Endothelial cell of umbilical vein (primary cell): Measurements from ENCODE around the gene TADA1. TPM values are rescaled to one million over a fixed set of nuclear protein-coding genes. Genes with fewer than 3 reads are reported as not detected.

Experiments used
- BruUV-seq: library from RNA; stranded (reverse); fragments of 400-500 nt; replicated peaks from 2 replicates; lab custom pipeline; 2021; lab: Mats Ljungman, UMichigan
- CTCF ChIA-PET: fragments of 300-600, 350-600 bp; sonication (Branson Sonifier 250); formaldehyde crosslinking; loops from one replicate; lab custom pipeline; 2021; ENCODE audit warnings: antibody characterized with exemption, inconsistent platforms; lab: Charles Lee
- POLR2A ChIA-PET: fragments of 300-600, 350-600 bp; sonication (Branson Sonifier 250); formaldehyde crosslinking; loops from one replicate; lab custom pipeline; 2021; ENCODE audit warnings: antibody characterized with exemption, inconsistent platforms; lab: Charles Lee
- DNase-seq: peaks from one replicate; pipeline ENCODE4 v3.0.0-alpha.2; 2011; ENCODE audit warnings: low read depth, low spot score
- FAIRE-seq: peaks from 2 replicates; lab custom pipeline; 2011; peaks lifted over from hg19 to GRCh38; lab: Jason Lieb, UNC
- H2AFZ ChIP-seq: 2 replicates; pipeline ENCODE4 v1.6.0; 2012; ENCODE audit warnings: low read depth, low read length, control low read depth, inconsistent platforms
- H3K27ac ChIP-seq: 2 replicates; pipeline ENCODE4 v1.5.1; 2011; ENCODE audit warnings: low read depth, mild to moderate bottlenecking, control low read depth, low read length, moderate library complexity; ENCODE audit not compliant: insufficient read depth
- H3K27me3 ChIP-seq, 2 experiments: 2 replicates each; pipeline versions ENCODE4 v1.6.0 to v1.6.1; 2011; ENCODE audit warnings: low read length in 2 of 2, mixed read lengths in 1 of 2; ENCODE audit not compliant: control insufficient read depth in 2 of 2, insufficient read depth in 2 of 2
- H3K36me3 ChIP-seq, 2 experiments: 2 replicates in 1 of 2; 3 replicates in 1 of 2; pipeline ENCODE4 v1.5.1; 2011; ENCODE audit warnings: low read length in 2 of 2, mild to moderate bottlenecking in 1 of 2, moderate library complexity in 1 of 2; ENCODE audit not compliant: control insufficient read depth in 2 of 2, insufficient read depth in 2 of 2; ENCODE audit errors: extremely low read depth in 1 of 2
- H3K4me1 ChIP-seq: 3 replicates; pipeline ENCODE4 v1.5.1; 2011; ENCODE audit warnings: mild to moderate bottlenecking, low read length; ENCODE audit not compliant: control insufficient read depth, insufficient read depth; ENCODE audit errors: extremely low read depth
- H3K4me2 ChIP-seq: 2 replicates; pipeline ENCODE4 v1.6.1; 2011; ENCODE audit warnings: low read length, control low read depth, mixed read lengths; ENCODE audit not compliant: insufficient read depth
- H3K4me3 ChIP-seq, 3 experiments: fragments of 200-600 bp in 1 of 3; sonication (generic), shearing (Covaris generic) in 1 of 3; replicated peaks in 1 of 3; 2 replicates each; pipeline ENCODE4 v1.5.1; 2011 to 2016; ENCODE audit warnings: control low read depth in 3 of 3, low read length in 3 of 3, mild to moderate bottlenecking in 2 of 3, inconsistent platforms in 1 of 3, low read depth in 1 of 3, moderate library complexity in 1 of 3; ENCODE audit not compliant: insufficient read depth in 1 of 3
- H3K79me2 ChIP-seq: 2 replicates; pipeline ENCODE4 v1.6.0; 2012; ENCODE audit warnings: low read length, inconsistent platforms; ENCODE audit not compliant: control insufficient read depth, insufficient read depth
- H3K9ac ChIP-seq: replicated peaks from 2 replicates; pipeline ENCODE3; 2011; ENCODE audit warnings: low read length, control low read depth; ENCODE audit not compliant: insufficient read depth; ENCODE audit errors: extremely low read depth
- H3K9me1 ChIP-seq: replicated peaks from 3 replicates; pipeline ENCODE4 v1.6.0; 2011; ENCODE audit warnings: mild to moderate bottlenecking, low read length; ENCODE audit not compliant: control insufficient read depth, insufficient read depth; ENCODE audit errors: extremely low read depth
- H3K9me3 ChIP-seq: replicated peaks from 2 replicates; pipeline ENCODE4 v1.5.1; 2012; ENCODE audit warnings: low read length, inconsistent platforms; ENCODE audit not compliant: control insufficient read depth, insufficient read depth
- H4K20me1 ChIP-seq: replicated peaks from 2 replicates; pipeline ENCODE3; 2011; ENCODE audit warnings: mild to moderate bottlenecking, low read length; ENCODE audit not compliant: control insufficient read depth, insufficient read depth; ENCODE audit errors: extremely low read depth
- EZH2 ChIP-seq: IDR thresholded peaks from 2 replicates; pipeline ENCODE4 v1.6.1; 2012; ENCODE audit warnings: borderline replicate concordance, low read depth, mild to moderate bottlenecking, moderate library complexity, low read length, inconsistent platforms; ENCODE audit not compliant: severe bottlenecking
- FOS ChIP-seq: IDR thresholded peaks from 2 replicates; pipeline ENCODE4 v1.6.1; 2011; ENCODE audit warnings: mild to moderate bottlenecking, low read length, moderate library complexity, borderline replicate concordance; ENCODE audit not compliant: insufficient read depth
- GATA2 ChIP-seq: IDR thresholded peaks from 2 replicates; pipeline ENCODE4 v1.7.0; 2011; ENCODE audit warnings: low read depth, mild to moderate bottlenecking, moderate library complexity, mixed read lengths, low read length; ENCODE audit not compliant: insufficient read length, insufficient read depth
- JUN ChIP-seq: IDR thresholded peaks from 2 replicates; pipeline ENCODE4 v1.6.1; 2011; ENCODE audit warnings: borderline replicate concordance, low read depth; ENCODE audit not compliant: insufficient read length, insufficient read depth
- MYC ChIP-seq: IDR thresholded peaks from one replicate; pipeline ENCODE4 v1.6.1; 2011; ENCODE audit warnings: mild to moderate bottlenecking, low read depth, low read length
- POLR2A ChIP-seq: IDR thresholded peaks from 2 replicates; pipeline ENCODE4 v1.6.1; 2012; ENCODE audit warnings: low read depth, mild to moderate bottlenecking, control low read depth, low read length
- POLR2AphosphoS5 ChIP-seq: IDR thresholded peaks from 2 replicates; pipeline ENCODE4 v1.6.1; 2012; ENCODE audit warnings: low read depth, mild to moderate bottlenecking, control low read depth, low read length, moderate library complexity; ENCODE audit not compliant: insufficient read depth
- dilution Hi-C: fragments of 300-500 bp; cut with MboI; formaldehyde crosslinking; loops from one replicate; pipeline ENCODE4 v1.15.0; 2019; ENCODE audit warnings: low sequenced_read_pairs; ENCODE audit not compliant: extremely low pct_ligation_motif_present
- intact Hi-C: fragments of 100-400 bp; cut with micrococcal nuclease; formaldehyde crosslinking; loops from one replicate; pipeline ENCODE4 v1.10.0; 2022
- polyA plus RNA-seq, 4 experiments: library from polyadenylated mRNA; depleted of rRNA in 3 of 4; stranded (reverse) in 3 of 4; unstranded in 1 of 4; fragments of >200 nt; gene quantifications; 2 replicates each; pipeline versions ENCODE4 v1.2.1 to v1.2.3, GENCODE V29; 2011 to 2012; ENCODE audit warnings: missing spikeins in 1 of 4
- total RNA-seq: library from RNA; stranded (reverse); gene quantifications from 2 replicates; pipeline ENCODE4 v1.2.3, GENCODE V29; 2021
- TF ChIP-seq, protein P1 (sequence below): IDR thresholded peaks from 2 replicates; pipeline ENCODE4 v1.6.1; 2011; ENCODE audit not compliant: insufficient read depth, insufficient read length
- TF ChIP-seq, protein P2 (sequence below), 2 donors: IDR thresholded peaks; 1 replicate in 1 of 2; 2 replicates in 1 of 2; pipeline ENCODE4 v1.5.1; 2011; ENCODE audit warnings: low read length in 2 of 2, mild to moderate bottlenecking in 2 of 2, moderate library complexity in 2 of 2, control low read depth in 1 of 2, inconsistent platforms in 1 of 2, low read depth in 1 of 2; ENCODE audit not compliant: insufficient read depth in 1 of 2; ENCODE audit errors: extremely low read depth in 1 of 2

TADA1 gene
- total and polyA plus RNA-seq, 2 donors (not counting 3 experiments of a cell fraction or from before 2014, with no cell fraction given): 7.0 to 7.9 TPM

DNA sequence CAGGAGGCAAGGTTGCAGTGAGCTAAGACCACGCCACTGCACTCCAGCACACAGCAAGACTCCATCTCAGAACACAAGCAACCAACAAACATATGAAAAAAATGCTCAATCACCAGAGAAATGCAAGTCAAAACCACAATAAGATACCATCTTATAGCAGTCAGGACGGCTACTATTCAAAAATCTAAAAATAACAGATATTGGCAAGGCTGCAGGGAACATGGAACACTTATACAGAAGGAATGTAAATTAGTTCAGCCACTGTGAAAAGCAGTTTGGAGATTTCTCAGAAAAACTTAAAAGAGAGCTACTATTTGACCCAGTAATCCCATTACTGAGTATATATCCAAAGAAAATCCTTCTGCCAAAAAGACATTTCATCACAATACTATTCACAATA, 64.4 kb downstream of the TADA1 start:
- H3K9ac ChIP-seq: no peak overlapping the region
- BruUV-seq: no TSS peak
- H3K79me2 ChIP-seq: no peaks in the 10 kb centered on the region
- CTCF ChIA-PET: no interaction called here
- no peaks in the 10 kb centered on the region for H3K36me3 ChIP-seq
- no peaks in the 10 kb centered on the region for H3K4me1 ChIP-seq
- dilution Hi-C loops (no loop called here), intact Hi-C loops (no loop called here)
- no peaks in the 10 kb centered on the region for H3K9me3 ChIP-seq
- no peak overlapping the region for H3K4me3 ChIP-seq
- POLR2A ChIA-PET: no interaction called here
- no peaks in the 10 kb centered on the region for H3K9me1 ChIP-seq
- FAIRE-seq (no peak), DNase-seq (no peak)
- H3K27ac ChIP-seq: no peak overlapping the region
- no peaks in the 10 kb centered on the region for H4K20me1 ChIP-seq
- no peak overlapping the region for H2AFZ ChIP-seq
- H3K27me3 ChIP-seq: no peaks in the 10 kb centered on the region
- H3K4me2 ChIP-seq: no peak overlapping the region
- TF ChIP-seq POLR2A (no peak), GATA2 (no peak), FOS (no peak), JUN (no peak), POLR2AphosphoS5 (no peak), EZH2 (no peak)
- TF ChIP-seq, protein P1, sequence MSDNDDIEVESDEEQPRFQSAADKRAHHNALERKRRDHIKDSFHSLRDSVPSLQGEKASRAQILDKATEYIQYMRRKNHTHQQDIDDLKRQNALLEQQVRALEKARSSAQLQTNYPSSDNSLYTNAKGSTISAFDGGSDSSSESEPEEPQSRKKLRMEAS: no peak

DNA sequence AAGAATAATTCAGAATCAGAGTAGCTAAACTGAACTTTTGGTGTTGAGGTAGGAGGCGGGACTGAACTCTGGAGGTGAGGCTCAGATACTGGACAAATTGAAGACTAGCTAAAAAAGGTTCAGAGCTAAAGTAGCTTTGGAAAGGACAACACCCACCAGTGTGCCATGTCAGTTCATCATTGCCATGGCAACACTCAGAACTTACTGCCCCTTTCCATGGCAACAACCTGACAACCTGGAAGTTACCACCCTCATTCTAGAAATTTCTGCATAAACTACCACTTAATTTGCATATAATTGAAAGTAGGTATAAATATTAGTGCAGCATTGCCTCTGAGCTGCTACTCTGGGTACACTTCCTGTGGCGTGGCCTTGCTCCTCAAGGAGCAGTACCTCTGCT, 67.1 kb downstream of the TADA1 start:
- dilution Hi-C loops: no loop called here
- no peak overlapping the region for H3K4me3 ChIP-seq
- H3K27me3 ChIP-seq: no peaks in the 10 kb centered on the region
- CTCF ChIA-PET: no interaction called here
- H3K36me3 ChIP-seq: no peaks in the 10 kb centered on the region
- H2AFZ ChIP-seq: no peak overlapping the region
- no peaks in the 10 kb centered on the region for H3K79me2 ChIP-seq
- FAIRE-seq: no peak
- intact Hi-C loops: no loop called here
- H3K9ac ChIP-seq: no peak overlapping the region
- no peaks in the 10 kb centered on the region for H3K4me1 ChIP-seq
- H3K9me1 ChIP-seq: no peaks in the 10 kb centered on the region
- H4K20me1 ChIP-seq: no peaks in the 10 kb centered on the region
- POLR2A ChIA-PET: no interaction called here
- TF ChIP-seq POLR2AphosphoS5 (no peak), FOS (no peak), JUN (no peak), GATA2 (no peak), POLR2A (no peak), EZH2 (no peak), MYC (no peak)
- TF ChIP-seq, protein P1: no peak
- TF ChIP-seq, protein P2, sequence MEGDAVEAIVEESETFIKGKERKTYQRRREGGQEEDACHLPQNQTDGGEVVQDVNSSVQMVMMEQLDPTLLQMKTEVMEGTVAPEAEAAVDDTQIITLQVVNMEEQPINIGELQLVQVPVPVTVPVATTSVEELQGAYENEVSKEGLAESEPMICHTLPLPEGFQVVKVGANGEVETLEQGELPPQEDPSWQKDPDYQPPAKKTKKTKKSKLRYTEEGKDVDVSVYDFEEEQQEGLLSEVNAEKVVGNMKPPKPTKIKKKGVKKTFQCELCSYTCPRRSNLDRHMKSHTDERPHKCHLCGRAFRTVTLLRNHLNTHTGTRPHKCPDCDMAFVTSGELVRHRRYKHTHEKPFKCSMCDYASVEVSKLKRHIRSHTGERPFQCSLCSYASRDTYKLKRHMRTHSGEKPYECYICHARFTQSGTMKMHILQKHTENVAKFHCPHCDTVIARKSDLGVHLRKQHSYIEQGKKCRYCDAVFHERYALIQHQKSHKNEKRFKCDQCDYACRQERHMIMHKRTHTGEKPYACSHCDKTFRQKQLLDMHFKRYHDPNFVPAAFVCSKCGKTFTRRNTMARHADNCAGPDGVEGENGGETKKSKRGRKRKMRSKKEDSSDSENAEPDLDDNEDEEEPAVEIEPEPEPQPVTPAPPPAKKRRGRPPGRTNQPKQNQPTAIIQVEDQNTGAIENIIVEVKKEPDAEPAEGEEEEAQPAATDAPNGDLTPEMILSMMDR (IDR thresholded peaks at IDR 0.05; ENCODE audit: extremely low read depth in 1 of 2, insufficient read depth in 1 of 2, low read depth in 1 of 2, low read length in 2 of 2): no peak
- DNase-seq: no peak
- no TSS peak for BruUV-seq
- no peaks in the 10 kb centered on the region for H3K9me3 ChIP-seq
- no peak overlapping the region for H3K4me2 ChIP-seq
- no peak overlapping the region for H3K27ac ChIP-seq
